ENCODE measurements around the gene DAGLA. TPM values are rescaled to one million over a fixed set of nuclear protein-coding genes. Genes with fewer than 3 reads are reported as not detected.
A peak's percentile ranks its signal among the peaks of the same experiment; 100 is the strongest.

Gene DAGLA
- total and polyA plus RNA-seq, 2 of the 13 experiments (the other 11 are each of a cell fraction or from before 2014, with no cell fraction given), result 2.6 to 3.9 TPM

GRCh38 chr11:61785837-61786402 lies 105.7 kb downstream of the DAGLA start:
- Histone ChIP-seq H3K27me3 (ENCODE audit: control insufficient read depth in 1 of 2, insufficient read depth in 2 of 2, low read length in 2 of 2) (no peaks in the 10 kb centered on the region), H3K4me2 (ENCODE audit: low read depth, low read length) (no peak overlapping the region), H3K27ac (ENCODE audit: extremely low read length, insufficient read depth, low read length) (no peak overlapping the region), H3K79me2 (ENCODE audit: insufficient read depth, low read length) (no peaks in the 10 kb centered on the region), H2AFZ (ENCODE audit: low read length) (no peak overlapping the region), H3K4me3 (replicated peaks in 1 of 3; ENCODE audit: insufficient read depth in 1 of 3, low read depth in 2 of 3, low read length in 3 of 3) (no peak overlapping the region), H3K9ac (ENCODE audit: insufficient read depth, low read depth, low read length) (no peak overlapping the region), H4K20me1 (ENCODE audit: insufficient read depth, low read length) (no peaks in the 10 kb centered on the region), H3K9me3 (ENCODE audit: low read length) (no peaks in the 10 kb centered on the region), H3K36me3 (replicated peaks in 1 of 2; ENCODE audit: control insufficient read depth in 1 of 2, insufficient read depth in 2 of 2, low read length in 2 of 2) (peaks cover 29 to 79% of the 10 kb centered on the region in 2 experiments), H3K4me1 (ENCODE audit: insufficient read depth, low read length) (peaks cover 9% of the 10 kb centered on the region)
- POLR2A ChIA-PET, result interaction anchor here (1.1 kb wide), 1 partner anchor 29 kb away, joined by 3 read pairs; no protein-coding TSS in a partner anchor
- BruUV-seq (replicated peaks), result no TSS peak
- ATAC-seq (no peak), DNase-seq (ENCODE audit: low spot score) (no peak), FAIRE-seq (no peak)
- intact Hi-C loops (cut with micrococcal nuclease; ENCODE audit: unreplicated experiment) (no loop called here), in situ Hi-C loops (cut with HindIII; ENCODE audit: extremely low pct_ligation_motif_present, low pct_unique_long_range_greater_than_20kb) (no loop called here)
- TF ChIP-seq KDM4B (CRISPR knock-in tag; IDR thresholded peaks at IDR 0.05), result no peak
- TF ChIP-seq AGO2 (optimal IDR thresholded peaks at IDR 0.05; ENCODE audit: low read depth, low read length), result peak; percentile 77
- CTCF ChIA-PET (ENCODE audit: low intra/inter-chr PET ratio, low total read pairs), result no interaction called here
- 97% methylated on average over 9 of the region's 11 CpGs for WGBS (ENCODE audit: low lambda C conversion rate)

GRCh38 chr11:61787928-61788491 lies 107.8 kb downstream of the DAGLA start:
- H4K20me1 ChIP-seq (ENCODE audit: insufficient read depth, low read length), result no peaks in the 10 kb centered on the region
- no peak overlapping the region for H3K9ac ChIP-seq (ENCODE audit: insufficient read depth, low read depth, low read length)
- H3K27me3 ChIP-seq (ENCODE audit: control insufficient read depth in 1 of 2, insufficient read depth in 2 of 2, low read length in 2 of 2), result no peaks in the 10 kb centered on the region; a peak in 1 of 5 replicates
- in situ Hi-C loops (cut with HindIII; ENCODE audit: extremely low pct_ligation_motif_present, low pct_unique_long_range_greater_than_20kb) (no loop called here), intact Hi-C loops (cut with micrococcal nuclease; ENCODE audit: unreplicated experiment) (loop anchor here (1.0 kb wide), 1 partner anchor 41 kb away; no protein-coding TSS in a partner anchor)
- ATAC-seq (peak; percentile 56), DNase-seq (ENCODE audit: low spot score) (peak; percentile 74), FAIRE-seq (no peak)
- H3K27ac ChIP-seq (ENCODE audit: extremely low read length, insufficient read depth, low read length), result peak overlapping the region; percentile 21
- H3K79me2 ChIP-seq (ENCODE audit: insufficient read depth, low read length), result peaks cover 15% of the 10 kb centered on the region
- whole genome bisulfite sequencing (ENCODE audit: low lambda C conversion rate), result 41% methylated on average over 8 of the region's 9 CpGs
- H3K4me1 ChIP-seq (ENCODE audit: insufficient read depth, low read length), result peaks cover 17% of the 10 kb centered on the region
- peaks cover 20 to 65% of the 10 kb centered on the region in 2 experiments for H3K36me3 ChIP-seq (replicated peaks in 1 of 2; ENCODE audit: control insufficient read depth in 1 of 2, insufficient read depth in 2 of 2, low read length in 2 of 2)
- H3K4me3 ChIP-seq (replicated peaks in 1 of 3; ENCODE audit: insufficient read depth in 1 of 3, low read depth in 2 of 3, low read length in 3 of 3), result no peak overlapping the region
- ChIA-PET POLR2A (interaction anchor here (0.7 to 2.6 kb wide), 7 partner anchors 9 to 167 kb away, joined by 3 to 17 read pairs (median 9); partner anchors contain the start of gene FADS1), CTCF (ENCODE audit: low intra/inter-chr PET ratio, low total read pairs) (interaction anchor here (2.3 to 2.8 kb wide), 2 partner anchors 36 to 40 kb away, joined by 18 to 24 read pairs; partner anchors contain the start of gene MYRF)
- H3K9me3 ChIP-seq (ENCODE audit: low read length), result no peaks in the 10 kb centered on the region
- no peak overlapping the region for H2AFZ ChIP-seq (ENCODE audit: low read length)
- no peak overlapping the region for H3K4me2 ChIP-seq (ENCODE audit: low read depth, low read length)
- no TSS peak for BruUV-seq (replicated peaks)
- TF ChIP-seq RBM22 (optimal IDR thresholded peaks at IDR 0.05; ENCODE audit: low read length) (peak; percentile 81), JARID2 (CRISPR knock-in tag; IDR thresholded peaks at IDR 0.05; ENCODE audit: insufficient replicate concordance) (no peak), IRF9 (CRISPR knock-in tag; IDR thresholded peaks at IDR 0.05; ENCODE audit: borderline replicate concordance) (peak; percentile 41; the same call in 1 of the 2 replicates), CC2D1A (CRISPR knock-in tag; IDR thresholded peaks at IDR 0.05) (no peak), POLR2A (IDR thresholded peaks at IDR 0.05; ENCODE audit: insufficient read depth in 1 of 2, low read depth in 2 of 2, low read length in 2 of 2) (peak in 1 of 2 experiments; percentile 45; a peak in 1 of 4 replicates), EED (CRISPR knock-in tag; IDR thresholded peaks at IDR 0.05) (no peak), SMC3 (IDR thresholded peaks at IDR 0.05; ENCODE audit: low read length) (peak; percentile 56; the same call in 1 of the 2 replicates), ZBTB7A (CRISPR knock-in tag; IDR thresholded peaks at IDR 0.05) (0 out of 2 replicates have a peak, but pooled peaks have one; percentile 35)
- TF ChIP-seq, protein P1, sequence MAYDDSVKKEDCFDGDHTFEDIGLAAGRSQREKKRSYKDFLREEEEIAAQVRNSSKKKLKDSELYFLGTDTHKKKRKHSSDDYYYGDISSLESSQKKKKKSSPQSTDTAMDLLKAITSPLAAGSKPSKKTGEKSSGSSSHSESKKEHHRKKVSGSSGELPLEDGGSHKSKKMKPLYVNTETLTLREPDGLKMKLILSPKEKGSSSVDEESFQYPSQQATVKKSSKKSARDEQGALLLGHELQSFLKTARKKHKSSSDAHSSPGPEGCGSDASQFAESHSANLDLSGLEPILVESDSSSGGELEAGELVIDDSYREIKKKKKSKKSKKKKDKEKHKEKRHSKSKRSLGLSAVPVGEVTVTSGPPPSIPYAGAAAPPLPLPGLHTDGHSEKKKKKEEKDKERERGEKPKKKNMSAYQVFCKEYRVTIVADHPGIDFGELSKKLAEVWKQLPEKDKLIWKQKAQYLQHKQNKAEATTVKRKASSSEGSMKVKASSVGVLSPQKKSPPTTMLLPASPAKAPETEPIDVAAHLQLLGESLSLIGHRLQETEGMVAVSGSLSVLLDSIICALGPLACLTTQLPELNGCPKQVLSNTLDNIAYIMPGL (CRISPR knock-in tag; IDR thresholded peaks at IDR 0.05; ENCODE audit: borderline replicate concordance in 1 of 2, low read depth in 1 of 2), result peak in 1 of 2 experiments; percentile 38; a peak in 1 of 4 replicates
- TF ChIP-seq, protein P2, sequence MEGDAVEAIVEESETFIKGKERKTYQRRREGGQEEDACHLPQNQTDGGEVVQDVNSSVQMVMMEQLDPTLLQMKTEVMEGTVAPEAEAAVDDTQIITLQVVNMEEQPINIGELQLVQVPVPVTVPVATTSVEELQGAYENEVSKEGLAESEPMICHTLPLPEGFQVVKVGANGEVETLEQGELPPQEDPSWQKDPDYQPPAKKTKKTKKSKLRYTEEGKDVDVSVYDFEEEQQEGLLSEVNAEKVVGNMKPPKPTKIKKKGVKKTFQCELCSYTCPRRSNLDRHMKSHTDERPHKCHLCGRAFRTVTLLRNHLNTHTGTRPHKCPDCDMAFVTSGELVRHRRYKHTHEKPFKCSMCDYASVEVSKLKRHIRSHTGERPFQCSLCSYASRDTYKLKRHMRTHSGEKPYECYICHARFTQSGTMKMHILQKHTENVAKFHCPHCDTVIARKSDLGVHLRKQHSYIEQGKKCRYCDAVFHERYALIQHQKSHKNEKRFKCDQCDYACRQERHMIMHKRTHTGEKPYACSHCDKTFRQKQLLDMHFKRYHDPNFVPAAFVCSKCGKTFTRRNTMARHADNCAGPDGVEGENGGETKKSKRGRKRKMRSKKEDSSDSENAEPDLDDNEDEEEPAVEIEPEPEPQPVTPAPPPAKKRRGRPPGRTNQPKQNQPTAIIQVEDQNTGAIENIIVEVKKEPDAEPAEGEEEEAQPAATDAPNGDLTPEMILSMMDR (CRISPR knock-in tag; IDR thresholded peaks at IDR 0.05), result peak; percentile 87
